Mammary epithelial cell (primary cell): ENCODE data around the gene CYP3A5.

Experiments used
- CTCF ChIP-seq, 2 donors: IDR thresholded peaks in 1 of 2; conservative IDR thresholded peaks in 1 of 2; 2 replicates each; pipeline ENCODE4 v1.5.1; 2011 to 2012; ENCODE audit warnings: inconsistent platforms in 2 of 2, low read length in 2 of 2, mild to moderate bottlenecking in 2 of 2, control low read depth in 1 of 2, low read depth in 1 of 2; ENCODE audit not compliant: insufficient read depth in 1 of 2; ENCODE audit errors: extremely low read depth in 1 of 2
- EZH2 ChIP-seq: IDR thresholded peaks from 2 replicates; pipeline ENCODE4 v1.6.1; 2012; ENCODE audit warnings: low read length, inconsistent platforms, borderline replicate concordance

GRCh38 chr7:99653754-99654153 lies 26.0 kb downstream of the CYP3A5 start:
- no peak for TF ChIP-seq CTCF (conservative IDR thresholded peaks at IDR 0.05 in 1 of 2, IDR thresholded peaks at IDR 0.05 in 1 of 2; ENCODE audit: extremely low read depth in 1 of 2, insufficient read depth in 1 of 2, low read depth in 1 of 2, low read length in 2 of 2)
- TF ChIP-seq EZH2, result no peak
